OCI-LY7 (cell line): ENCODE data around the gene PTPRU.

Experiments
- CTCF ChIP-seq: fragments of 200-600 bp; sonication (generic); conservative IDR thresholded peaks from 2 replicates; pipeline ENCODE4 v1.5.1; 2014; ENCODE audit warnings: mild to moderate bottlenecking, antibody characterized with exemption, low read length, moderate library complexity, mixed read lengths
- EZH2phosphoT487 ChIP-seq: fragments of 200-600 bp; sonication (generic); IDR thresholded peaks from 2 replicates; pipeline ENCODE4 v1.6.1; 2018; ENCODE audit warnings: low read depth, borderline replicate concordance, mild to moderate bottlenecking, mixed run types, antibody characterized with exemption, low read length, moderate library complexity, mixed read lengths

GRCh38 chr1:29330089-29330488, 93.8 kb downstream of the PTPRU start:
- TF ChIP-seq CTCF, result no peak
- no peak for TF ChIP-seq EZH2phosphoT487
